ENCODE measurements around the gene MRPS6. TPM values are rescaled to one million over a fixed set of nuclear protein-coding genes. Genes with fewer than 3 reads are reported as not detected.

Gene MRPS6
- total RNA-seq, 1 donor from 2014 or later, result 42.4 TPM

DNA sequence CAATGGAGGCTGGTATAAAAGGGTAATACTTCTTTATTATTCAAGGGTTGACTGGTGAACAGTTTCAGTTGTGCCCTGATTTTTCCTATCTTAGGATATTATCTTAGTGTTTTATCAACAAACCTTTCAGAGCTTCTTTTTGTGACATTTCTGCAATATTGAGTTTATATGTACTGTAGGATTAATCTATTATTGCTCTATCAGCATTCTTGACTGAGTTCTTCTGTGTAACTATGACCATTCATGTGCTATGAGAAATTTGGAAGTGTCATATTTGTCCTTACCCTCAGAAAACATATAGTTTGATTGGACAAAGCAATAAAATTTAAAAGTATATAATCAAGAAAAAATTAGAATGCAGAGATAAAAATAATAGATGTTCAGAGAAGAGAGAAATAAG is 25.5 kb upstream of the MRPS6 start:
- TF ChIP-seq, protein P1, sequence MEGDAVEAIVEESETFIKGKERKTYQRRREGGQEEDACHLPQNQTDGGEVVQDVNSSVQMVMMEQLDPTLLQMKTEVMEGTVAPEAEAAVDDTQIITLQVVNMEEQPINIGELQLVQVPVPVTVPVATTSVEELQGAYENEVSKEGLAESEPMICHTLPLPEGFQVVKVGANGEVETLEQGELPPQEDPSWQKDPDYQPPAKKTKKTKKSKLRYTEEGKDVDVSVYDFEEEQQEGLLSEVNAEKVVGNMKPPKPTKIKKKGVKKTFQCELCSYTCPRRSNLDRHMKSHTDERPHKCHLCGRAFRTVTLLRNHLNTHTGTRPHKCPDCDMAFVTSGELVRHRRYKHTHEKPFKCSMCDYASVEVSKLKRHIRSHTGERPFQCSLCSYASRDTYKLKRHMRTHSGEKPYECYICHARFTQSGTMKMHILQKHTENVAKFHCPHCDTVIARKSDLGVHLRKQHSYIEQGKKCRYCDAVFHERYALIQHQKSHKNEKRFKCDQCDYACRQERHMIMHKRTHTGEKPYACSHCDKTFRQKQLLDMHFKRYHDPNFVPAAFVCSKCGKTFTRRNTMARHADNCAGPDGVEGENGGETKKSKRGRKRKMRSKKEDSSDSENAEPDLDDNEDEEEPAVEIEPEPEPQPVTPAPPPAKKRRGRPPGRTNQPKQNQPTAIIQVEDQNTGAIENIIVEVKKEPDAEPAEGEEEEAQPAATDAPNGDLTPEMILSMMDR (IDR thresholded peaks at IDR 0.05; ENCODE audit: unreplicated experiment), result no peak
- H3K36me3 Mint-ChIP-seq (ENCODE audit: low read depth, unreplicated experiment), result no peaks in the 10 kb centered on the region
- no peak for DNase-seq (ENCODE audit: low spot score)
- no peaks in the 10 kb centered on the region for H3K4me1 Mint-ChIP-seq (ENCODE audit: unreplicated experiment)
- H3K9me3 Mint-ChIP-seq (ENCODE audit: unreplicated experiment), result no peaks in the 10 kb centered on the region
- H3K27me3 Mint-ChIP-seq (ENCODE audit: unreplicated experiment), result no peaks in the 10 kb centered on the region
- H3K4me3 Mint-ChIP-seq (ENCODE audit: unreplicated experiment), result no peak overlapping the region
- H3K27ac Mint-ChIP-seq (ENCODE audit: unreplicated experiment), result no peak overlapping the region

DNA sequence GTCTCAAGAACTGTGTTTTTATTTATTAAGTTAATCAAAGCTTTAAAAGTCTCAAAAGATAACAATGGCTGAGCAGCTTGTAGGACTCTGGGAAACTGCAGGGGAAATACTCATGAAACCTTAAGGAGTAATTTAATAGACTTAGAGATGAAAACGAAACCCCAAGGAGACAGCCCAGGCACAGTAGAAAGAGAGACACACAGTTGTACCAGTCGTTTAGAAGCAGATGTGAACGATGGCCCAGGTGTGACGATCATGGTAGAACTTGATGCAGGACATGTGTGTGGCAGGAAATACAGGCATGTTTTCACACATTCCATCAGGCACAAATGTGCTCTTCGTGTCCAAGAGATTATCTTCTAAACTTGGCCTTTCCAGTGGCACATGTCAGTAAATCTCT is 21.2 kb upstream of the MRPS6 start:
- DNase-seq (ENCODE audit: low spot score), result no peak
- H3K36me3 Mint-ChIP-seq (ENCODE audit: low read depth, unreplicated experiment), result no peaks in the 10 kb centered on the region
- no peak overlapping the region for H3K27ac Mint-ChIP-seq (ENCODE audit: unreplicated experiment)
- no peaks in the 10 kb centered on the region for H3K4me1 Mint-ChIP-seq (ENCODE audit: unreplicated experiment)
- TF ChIP-seq, protein P1 (IDR thresholded peaks at IDR 0.05; ENCODE audit: unreplicated experiment), result no peak
- peaks cover 5% of the 10 kb centered on the region for H3K27me3 Mint-ChIP-seq (ENCODE audit: unreplicated experiment)
- H3K4me3 Mint-ChIP-seq (ENCODE audit: unreplicated experiment), result no peak overlapping the region
- H3K9me3 Mint-ChIP-seq (ENCODE audit: unreplicated experiment), result no peaks in the 10 kb centered on the region

DNA sequence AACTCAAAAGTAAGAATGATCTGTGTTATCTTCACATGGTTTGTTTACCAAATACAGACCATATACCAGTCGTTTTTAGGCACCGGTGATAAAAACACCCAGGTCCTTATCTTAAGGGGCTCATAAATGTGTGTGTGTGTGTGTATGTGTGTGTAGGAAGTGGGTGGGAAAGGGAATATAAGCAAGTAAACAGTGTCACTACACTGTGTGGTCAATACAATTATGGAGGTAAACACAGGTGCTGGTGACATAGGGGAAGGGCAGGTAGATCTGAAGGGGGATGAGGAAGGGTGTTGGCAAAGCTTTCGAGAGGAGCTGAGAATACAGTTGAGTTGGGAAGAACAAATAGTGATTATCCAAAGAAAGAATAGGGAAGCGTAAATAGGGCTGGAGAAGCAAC is 19.1 kb upstream of the MRPS6 start:
- Mint-ChIP-seq H3K36me3 (ENCODE audit: low read depth, unreplicated experiment) (no peaks in the 10 kb centered on the region), H3K4me3 (ENCODE audit: unreplicated experiment) (no peak overlapping the region), H3K9me3 (ENCODE audit: unreplicated experiment) (no peaks in the 10 kb centered on the region), H3K27me3 (ENCODE audit: unreplicated experiment) (peaks cover 5% of the 10 kb centered on the region), H3K27ac (ENCODE audit: unreplicated experiment) (no peak overlapping the region), H3K4me1 (ENCODE audit: unreplicated experiment) (no peaks in the 10 kb centered on the region)
- DNase-seq (ENCODE audit: low spot score), result no peak
- TF ChIP-seq, protein P1 (IDR thresholded peaks at IDR 0.05; ENCODE audit: unreplicated experiment), result no peak

DNA sequence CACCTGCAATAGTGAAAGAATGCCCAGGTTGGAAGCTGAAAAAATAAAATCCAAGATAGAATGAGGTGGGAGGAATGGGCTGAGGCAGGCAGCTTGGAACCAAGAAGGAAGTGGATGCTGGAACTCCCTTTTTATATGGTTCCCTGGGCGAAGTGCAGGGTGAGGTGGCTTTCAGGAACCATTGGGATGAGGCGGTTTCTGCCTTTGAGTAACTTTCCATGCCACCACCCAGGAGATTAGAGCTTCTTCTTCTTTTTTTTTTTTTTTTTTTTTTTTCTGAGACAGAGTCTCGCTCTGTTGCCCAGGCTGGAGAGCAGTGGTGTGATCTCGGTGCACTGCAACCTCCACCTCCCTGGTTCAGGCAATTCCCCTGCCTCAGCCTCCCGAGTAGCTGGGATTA is 17.8 kb upstream of the MRPS6 start:
- Mint-ChIP-seq H3K27me3 (ENCODE audit: unreplicated experiment) (peaks cover 6% of the 10 kb centered on the region), H3K4me1 (ENCODE audit: unreplicated experiment) (no peaks in the 10 kb centered on the region), H3K27ac (ENCODE audit: unreplicated experiment) (no peak overlapping the region), H3K4me3 (ENCODE audit: unreplicated experiment) (no peak overlapping the region), H3K9me3 (ENCODE audit: unreplicated experiment) (no peaks in the 10 kb centered on the region), H3K36me3 (ENCODE audit: low read depth, unreplicated experiment) (no peaks in the 10 kb centered on the region)
- TF ChIP-seq, protein P1 (IDR thresholded peaks at IDR 0.05; ENCODE audit: unreplicated experiment), result no peak
- DNase-seq (ENCODE audit: low spot score), result no peak

DNA sequence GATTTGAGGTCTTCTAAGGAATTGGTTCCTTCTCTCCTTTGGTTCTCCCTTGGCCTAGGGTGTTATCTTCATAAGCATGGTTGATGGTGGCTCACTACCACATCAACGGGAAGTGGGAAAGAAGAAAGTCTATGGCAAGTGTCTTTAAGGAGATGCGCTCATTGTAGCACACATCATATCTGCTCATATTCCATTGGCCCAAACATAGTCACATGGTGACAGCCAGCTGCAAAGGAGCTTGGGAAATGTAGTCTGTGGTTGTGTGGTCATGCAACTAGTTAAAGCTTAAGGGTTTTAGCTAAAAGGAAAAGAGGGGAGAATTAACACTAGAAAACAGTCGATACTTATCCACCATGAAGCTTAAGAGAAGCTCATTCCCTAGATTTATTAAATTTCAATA is 11.4 kb upstream of the MRPS6 start:
- Mint-ChIP-seq H3K9me3 (ENCODE audit: unreplicated experiment) (no peaks in the 10 kb centered on the region), H3K4me3 (ENCODE audit: unreplicated experiment) (no peak overlapping the region)
- DNase-seq (ENCODE audit: low spot score), result no peak

More for the DNA sequence above, 11.4 kb upstream of the MRPS6 start:
- Mint-ChIP-seq H3K27me3 (ENCODE audit: unreplicated experiment) (peaks cover 1% of the 10 kb centered on the region), H3K36me3 (ENCODE audit: low read depth, unreplicated experiment) (no peaks in the 10 kb centered on the region), H3K4me1 (ENCODE audit: unreplicated experiment) (no peaks in the 10 kb centered on the region), H3K27ac (ENCODE audit: unreplicated experiment) (no peak overlapping the region)
- TF ChIP-seq, protein P1 (IDR thresholded peaks at IDR 0.05; ENCODE audit: unreplicated experiment), result no peak
